ENCODE data around the gene TMEM130.

The TMEM130 gene

GRCh38 chr7:98840722-98841121, 29.1 kb downstream of the TMEM130 start:
- no peak for DNase-seq

DNA sequence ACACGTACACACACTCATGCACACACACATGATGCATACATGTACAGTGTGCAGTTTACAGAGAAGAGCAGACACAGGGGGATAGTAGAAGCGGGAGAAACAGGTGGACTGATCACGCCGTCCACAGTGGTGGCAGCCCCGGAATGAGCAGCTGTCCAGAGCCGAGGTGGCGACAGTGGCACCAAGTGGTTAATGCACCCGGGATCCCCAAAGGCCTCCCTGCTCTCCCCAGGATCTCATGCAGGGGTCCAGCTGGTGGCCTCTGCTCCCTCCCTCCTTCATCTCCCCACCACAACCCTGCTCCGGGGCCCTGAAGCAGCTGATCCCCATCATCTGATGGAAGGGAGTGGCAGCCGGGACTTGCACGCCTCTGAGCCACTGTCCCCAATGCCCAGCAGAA, 29.7 kb downstream of the TMEM130 start:
- no peak for DNase-seq

DNA sequence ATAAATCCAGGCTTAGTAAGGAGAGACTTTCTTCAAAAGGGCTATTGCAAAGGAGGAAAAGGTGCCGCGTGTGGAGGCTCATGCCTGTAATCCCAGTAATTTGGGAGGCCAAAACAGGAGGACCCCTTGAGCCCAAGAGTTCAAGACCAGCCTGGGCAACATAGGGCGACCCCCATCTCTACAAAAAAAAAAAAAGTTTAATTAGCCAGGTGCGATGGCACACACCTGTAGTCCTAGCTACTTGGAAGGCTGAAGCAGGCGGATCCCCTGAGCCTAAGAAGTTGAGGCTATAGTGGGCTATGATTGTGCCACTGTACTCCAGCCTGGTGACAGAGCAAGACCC, 32.2 kb downstream of the TMEM130 start:
- no peak for DNase-seq

- no peak for DNase-seq
These were observed 32.8 kb downstream of the TMEM130 start for GRCh38 chr7:98836811-98837629.

DNA sequence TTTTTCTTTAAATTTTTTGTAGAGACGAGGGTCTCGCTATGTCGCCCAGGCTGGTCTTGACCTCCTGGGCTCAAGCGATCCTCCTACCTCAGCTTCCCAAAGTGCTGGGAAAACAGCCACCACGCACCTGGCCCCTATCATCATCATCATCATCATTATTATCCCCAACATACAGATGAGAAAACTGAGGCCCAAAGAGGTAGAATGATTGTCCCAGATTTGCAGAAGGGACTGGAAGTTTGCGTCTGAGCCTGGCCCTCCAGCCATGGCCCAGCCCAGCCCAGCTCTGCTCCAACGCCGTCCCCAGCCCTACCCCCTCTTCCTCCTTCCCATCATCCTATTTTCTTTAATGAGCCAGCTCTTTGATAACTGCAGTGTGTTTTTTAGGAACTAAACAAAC, 34.9 kb downstream of the TMEM130 start:
- no peak for DNase-seq

DNA sequence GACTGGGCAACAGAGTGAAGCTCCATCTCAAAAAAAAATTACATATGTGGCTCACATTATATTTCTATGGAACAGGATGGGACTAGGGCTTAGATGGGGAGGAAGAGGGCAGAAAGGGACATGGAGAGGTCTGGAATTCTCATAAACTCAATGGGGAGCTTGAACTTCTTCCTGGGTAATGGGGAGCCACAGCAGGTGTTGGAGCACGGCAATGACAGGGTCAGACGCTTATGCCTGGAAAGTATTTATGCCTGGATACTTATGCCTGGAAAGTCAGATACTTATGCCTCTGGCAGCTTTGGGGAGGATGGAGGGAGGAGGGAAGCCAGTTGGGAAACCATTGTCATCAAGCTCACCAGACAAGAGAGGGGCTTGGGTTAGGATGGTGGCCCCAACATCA, 36.8 kb downstream of the TMEM130 start:
- no peak for DNase-seq

GRCh38 chr7:98831641-98832221, 38.1 kb downstream of the TMEM130 start:
- no peak for DNase-seq

DNA sequence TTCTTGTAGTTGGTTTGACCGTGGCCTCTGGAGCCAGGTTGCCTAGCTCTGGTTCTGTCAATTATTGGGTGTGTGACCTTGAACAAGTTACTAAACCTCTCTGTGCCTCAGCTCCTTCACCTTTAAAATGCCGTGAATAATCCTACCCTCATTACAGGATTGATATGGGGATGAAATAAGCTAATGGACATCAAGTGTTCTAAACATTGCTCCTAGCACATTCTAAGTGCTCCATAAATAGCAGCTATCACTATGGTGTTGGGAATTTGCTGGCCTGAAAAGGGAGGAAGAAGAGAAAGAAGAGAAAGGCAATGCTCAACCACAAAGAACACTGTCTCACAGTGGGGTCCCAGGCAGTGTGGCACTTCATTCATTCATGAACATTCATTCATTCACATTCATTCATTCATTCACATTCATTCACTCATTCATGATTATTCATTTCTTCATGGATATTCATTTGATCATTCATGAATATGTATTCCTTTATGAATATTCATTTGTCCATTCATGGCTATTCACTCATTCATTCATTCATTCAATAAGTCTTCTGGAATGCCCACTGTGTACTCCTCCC, 38.8 kb downstream of the TMEM130 start:
- no peak for DNase-seq

DNA sequence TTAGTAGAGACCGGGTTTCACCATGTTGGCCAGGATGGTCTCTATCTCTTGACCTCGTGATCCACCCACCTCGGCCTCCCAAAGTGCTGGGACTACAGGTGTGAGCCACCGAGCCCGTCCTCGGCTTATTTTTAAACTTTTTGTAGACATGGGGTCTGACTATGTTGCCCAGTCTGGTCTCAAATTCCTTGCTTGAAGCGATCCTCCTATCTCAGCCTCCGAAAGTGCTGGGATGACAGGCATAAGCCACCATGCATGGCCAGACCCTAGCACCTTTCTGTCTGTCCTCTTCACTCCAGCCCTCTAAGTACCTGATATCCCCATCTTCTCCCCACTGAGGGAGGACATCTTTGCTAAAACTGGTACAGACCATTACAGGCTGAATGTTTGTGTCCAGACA, 41.4 kb downstream of the TMEM130 start:
- DNase-seq = no peak

DNA sequence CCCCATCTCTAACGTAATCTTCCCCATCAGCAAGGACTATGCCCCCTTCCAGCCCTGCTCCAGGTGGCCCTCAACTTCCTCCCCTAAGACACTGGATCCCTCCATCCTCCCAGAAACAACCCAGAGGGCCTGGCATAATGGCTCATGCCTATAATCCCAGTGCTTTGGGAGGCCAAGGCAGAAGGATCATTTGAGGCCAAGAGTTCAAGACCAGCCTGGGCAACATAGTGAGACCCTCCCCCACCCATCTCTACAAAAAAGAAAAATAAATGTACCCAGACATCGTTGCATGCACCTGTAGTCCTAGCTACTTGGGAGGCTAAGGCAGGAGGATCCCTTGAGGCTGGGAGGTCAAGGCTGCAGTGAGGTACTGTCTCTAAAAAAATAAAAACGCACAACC, 42.6 kb downstream of the TMEM130 start:
- DNase-seq = no peak

DNA sequence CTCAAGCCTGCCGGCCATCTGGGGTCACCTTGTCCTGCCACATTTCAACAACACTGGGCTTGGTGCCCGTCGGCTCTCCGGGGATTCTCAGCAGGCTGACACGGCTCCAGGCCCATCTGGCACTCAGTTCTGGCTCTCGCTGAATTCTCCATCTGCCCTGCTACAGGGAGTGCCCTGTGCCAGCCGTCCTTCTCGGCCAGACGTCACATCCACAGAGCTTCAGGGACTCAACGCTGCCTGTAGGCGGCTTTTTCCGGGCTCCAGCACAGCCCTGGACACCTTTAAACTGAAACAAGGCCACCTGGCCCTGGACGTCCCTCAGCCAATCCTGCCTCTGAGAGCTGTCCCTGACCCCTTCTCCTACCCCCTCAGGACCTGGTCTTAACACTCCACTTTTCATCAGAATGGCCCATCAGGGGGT, 43.0 kb downstream of the TMEM130 start:
- no peak for DNase-seq

DNA sequence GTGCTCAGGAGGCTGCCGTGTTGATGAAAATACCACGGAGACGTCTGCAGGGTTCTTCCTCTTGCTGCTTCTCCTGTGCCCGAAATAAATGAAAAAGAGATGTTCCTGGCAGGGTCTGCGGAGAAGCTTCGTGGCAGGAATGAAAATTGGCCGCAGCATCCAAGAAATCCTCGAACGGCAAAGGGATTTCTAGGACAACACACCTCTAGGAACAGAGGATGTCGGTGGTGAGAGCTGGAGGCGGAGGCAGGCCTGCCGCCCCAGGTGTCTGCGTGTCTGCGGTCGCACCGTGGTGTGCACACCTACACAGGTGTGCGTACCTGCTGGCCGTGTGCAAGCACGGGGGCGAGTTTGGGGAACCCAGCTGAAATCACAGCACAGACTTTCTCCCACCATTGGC, 43.4 kb downstream of the TMEM130 start:
- no peak for DNase-seq

DNA sequence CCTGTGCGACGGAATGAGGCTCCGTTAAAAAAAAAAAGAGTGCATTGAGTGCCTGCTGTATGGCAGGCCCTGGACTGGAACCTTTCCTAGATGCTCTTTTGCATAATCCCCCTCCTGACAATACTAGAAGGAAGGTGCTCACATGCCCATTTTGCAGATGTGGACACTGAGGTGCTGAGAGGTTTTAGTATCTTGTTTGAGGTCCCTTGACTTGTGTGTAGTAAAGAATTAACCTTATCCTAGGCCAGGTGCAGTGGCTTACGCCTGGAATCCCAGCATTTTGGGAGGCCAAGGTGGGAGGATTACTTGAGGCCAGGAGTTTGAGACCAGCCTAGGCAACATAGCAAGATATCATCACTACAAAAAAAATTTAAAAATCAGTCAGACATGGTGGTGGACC, 46.6 kb downstream of the TMEM130 start:
- no peak for DNase-seq

DNA sequence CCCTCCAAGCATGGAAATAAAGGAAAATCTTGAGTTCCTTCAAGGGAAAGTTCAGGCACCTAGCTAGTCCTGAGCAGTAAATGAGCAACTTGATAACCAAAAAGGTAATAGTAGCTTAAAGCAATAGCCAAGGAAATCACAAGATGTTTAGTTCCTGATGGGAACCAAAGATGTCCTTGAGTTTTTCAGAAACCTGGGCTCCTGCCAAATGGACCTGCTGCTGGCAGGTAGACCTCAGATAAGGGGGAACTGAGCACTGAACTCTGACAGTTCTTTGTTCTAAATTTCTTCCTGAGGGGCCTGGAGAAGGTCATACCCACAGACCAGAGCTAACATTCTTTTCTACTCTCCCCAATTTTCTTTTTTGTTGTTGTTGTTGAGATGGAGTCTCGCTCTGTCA, 48.5 kb downstream of the TMEM130 start:
- DNase-seq = no peak

DNA sequence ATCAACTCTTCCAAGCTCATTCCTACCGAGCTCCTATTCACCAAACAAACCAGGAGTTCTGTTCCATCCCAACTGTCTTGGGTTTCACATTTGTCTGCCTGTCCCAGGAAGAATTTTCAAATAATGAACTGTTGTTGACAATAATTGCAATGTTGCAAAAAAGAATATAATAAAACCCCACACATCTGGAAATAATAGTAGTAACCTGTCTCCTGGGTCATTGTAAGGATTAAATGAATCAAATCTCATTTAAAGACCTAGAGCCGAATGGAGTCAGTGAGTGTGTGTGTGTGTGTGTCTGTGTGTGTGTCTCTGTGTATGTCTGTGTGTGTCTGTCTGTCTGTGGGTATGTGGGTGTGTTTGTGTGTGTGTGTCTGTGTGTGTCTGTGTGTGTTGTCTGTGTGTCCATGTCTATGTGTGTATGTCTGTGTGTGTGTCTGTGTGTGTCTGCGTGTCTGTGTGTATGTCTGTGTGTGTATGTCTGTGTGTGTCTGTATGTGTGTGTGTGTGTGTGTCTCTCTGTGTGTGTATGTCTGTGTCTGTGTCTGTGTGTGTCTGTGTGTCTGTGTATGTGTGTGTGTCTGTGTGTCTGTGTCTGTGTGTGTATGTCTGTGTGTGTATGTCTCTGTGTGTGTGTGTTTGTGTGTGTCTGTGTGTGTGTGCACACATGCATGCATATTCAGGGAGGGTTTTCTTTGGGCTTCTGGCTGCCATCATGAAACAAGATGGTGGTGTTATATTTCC, 52.7 kb downstream of the TMEM130 start:
- DNase-seq = no peak

GRCh38 chr7:98816241-98816640, 53.6 kb downstream of the TMEM130 start:
- DNase-seq = no peak

DNA sequence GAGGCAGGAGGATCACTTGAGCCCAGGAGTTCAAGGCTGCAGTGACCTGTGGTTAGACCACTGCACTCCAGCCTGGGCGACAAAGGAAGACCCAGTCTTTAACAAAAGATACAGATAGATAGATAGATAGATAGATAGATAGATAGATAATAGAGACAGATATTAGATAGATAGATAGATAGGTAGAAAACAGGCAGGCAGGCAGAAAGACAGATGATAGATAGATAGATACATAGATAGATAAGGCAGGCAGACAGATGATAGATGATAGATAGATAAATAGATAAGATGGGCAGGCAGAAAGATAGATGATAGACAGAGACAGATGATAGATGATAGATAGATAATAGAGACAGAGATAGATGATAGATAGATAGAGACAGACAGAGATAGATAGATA, 54.5 kb downstream of the TMEM130 start:
- DNase-seq = no peak

- no peak for DNase-seq
These were observed 58.5 kb downstream of the TMEM130 start for GRCh38 chr7:98811299-98811698.

GRCh38 chr7:98810153-98810802, 59.5 kb downstream of the TMEM130 start:
- DNase-seq = no peak

DNA sequence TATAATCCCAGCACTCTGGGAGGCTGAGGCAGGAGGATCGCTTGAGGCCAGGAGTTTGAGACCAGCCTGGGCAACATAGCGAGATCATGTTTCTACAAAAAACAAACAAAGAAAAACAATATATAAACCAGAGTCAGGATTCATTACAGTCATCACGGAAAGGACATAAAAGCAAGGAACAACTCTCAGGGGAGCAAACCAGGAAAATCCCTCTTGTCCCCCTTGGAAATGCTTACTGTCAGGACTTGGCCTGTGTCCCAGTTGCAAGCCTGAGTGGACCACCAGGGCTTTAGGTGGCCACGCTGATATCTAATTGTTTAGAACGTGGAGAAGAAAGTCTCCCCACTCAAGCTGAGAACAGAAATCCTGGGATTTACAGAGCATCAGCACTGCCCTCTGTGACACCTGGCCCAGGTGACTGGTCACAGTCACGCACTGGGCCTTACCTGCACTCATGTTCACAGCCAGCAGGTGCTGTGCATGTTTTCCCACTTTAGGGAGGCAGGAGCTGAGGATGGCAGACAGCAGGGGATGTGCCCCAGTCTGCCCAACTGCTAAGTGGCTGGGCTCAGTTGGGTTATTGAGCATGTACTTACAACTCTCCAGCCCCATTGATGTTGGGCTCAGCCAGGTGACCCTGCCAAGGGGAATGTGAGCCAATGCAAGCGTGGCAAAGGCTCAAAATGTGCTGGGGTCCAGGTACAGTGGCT, 60.9 kb downstream of the TMEM130 start:
- DNase-seq = no peak

- no peak for DNase-seq
These were observed 62.5 kb downstream of the TMEM130 start for GRCh38 chr7:98807068-98808048.
